Cardiac septum (tissue), 1 donor: ENCODE results near the gene CCL20. TPM values are rescaled to one million over a fixed set of nuclear protein-coding genes. Genes with fewer than 3 reads are reported as not detected.

Experiments
- DNase-seq: peaks from one replicate; pipeline ENCODE4 v3.0.0-alpha.2; 2020; ENCODE audit warnings: low spot score
- intact Hi-C: fragments of 100-400 bp; cut with DNase I; formaldehyde crosslinking; loops from one replicate; pipeline ENCODE4 v1.14.0; 2022
- total RNA-seq: library from RNA; stranded (reverse); fragmentation: NEBNext Ultra II Directional; extraction: Animal tissue kit (Norgen Biotek cat#: 25700); gene quantifications from one replicate; pipeline ENCODE4 v1.2.1, GENCODE V29; 2021
- donor health status: DM: no; HTN: no; CAD: no.

The CCL20 gene
- total RNA-seq, 1 donor from 2014 or later, result not detected

GRCh38 chr2:227864161-227864756, 50.6 kb downstream of the CCL20 start:
- DNase-seq, result no peak
- intact Hi-C loops, result loop anchor here (10.0 kb wide), 1 partner anchor 459 kb away; no protein-coding TSS in a partner anchor

DNA sequence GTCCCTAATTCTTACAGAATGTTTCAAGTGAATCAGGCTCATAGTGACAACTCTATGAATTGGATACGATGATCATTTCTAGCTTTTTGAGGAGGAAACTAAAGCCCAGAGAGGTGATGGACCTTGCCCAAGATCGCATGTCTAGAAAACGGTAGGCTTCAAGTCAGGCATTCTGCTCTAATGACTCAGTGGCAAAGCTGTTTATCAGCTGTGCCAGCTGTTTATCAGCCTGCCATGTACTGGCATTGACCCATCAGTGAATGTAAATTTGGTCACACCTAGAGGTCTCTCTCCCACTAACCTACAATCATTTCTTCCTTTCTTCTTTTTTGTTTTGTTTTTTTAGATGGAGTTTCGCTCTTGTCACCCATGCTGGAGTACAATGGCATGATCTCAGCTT, 51.6 kb downstream of the CCL20 start:
- DNase-seq, result no peak
- intact Hi-C loops, result loop anchor here (10.0 kb wide), 1 partner anchor 460 kb away; no protein-coding TSS in a partner anchor

Other genes with a start within 250 kb of the CCL20 start
- not detected for gene SCYGR2, start 214.9 kb upstream of the CCL20 start, total RNA-seq
- gene SCYGR3, start 199.0 kb upstream of the CCL20 start, total RNA-seq, result not detected
- gene SCYGR4, start 196.3 kb upstream of the CCL20 start, total RNA-seq, result not detected
- gene SCYGR5, start 147.0 kb upstream of the CCL20 start, total RNA-seq, result not detected
- gene SLC19A3, start 95.8 kb upstream of the CCL20 start, total RNA-seq, result 0.38 TPM
- not detected for gene SCYGR6, start 89.1 kb upstream of the CCL20 start, total RNA-seq
- not detected for gene SCYGR7, start 85.5 kb upstream of the CCL20 start, total RNA-seq
- gene SCYGR8, start 67.9 kb upstream of the CCL20 start, total RNA-seq, result not detected
- not detected for gene DAW1, start 57.8 kb downstream of the CCL20 start, total RNA-seq